CD4-positive, alpha-beta T cell (primary cell): Measurements from ENCODE around the gene TCF15. TPM values are rescaled to one million over a fixed set of nuclear protein-coding genes. Genes with fewer than 3 reads are reported as not detected.
"Not testable (repeated sequence)": the region's sequence is repeated elsewhere in the genome, so short reads cannot be mapped to it uniquely, and the experiment has no call there.

Experiments used
- ATAC-seq: fragments of 200-7000 bp; cut with Tn5 transposase; one replicate; pipeline ENCODE4 v1.10.0; 2022; ENCODE audit warnings: mild to moderate bottlenecking; ENCODE audit not compliant: poor library complexity
- CTCF ChIA-PET: fragments of 350-600 bp; sonication (Branson Sonifier 250); formaldehyde crosslinking; loops from one replicate; lab custom pipeline; 2021; ENCODE audit warnings: antibody characterized with exemption, inconsistent platforms; lab: Charles Lee
- POLR2A ChIA-PET: fragments of 350-600 bp; sonication (Branson Sonifier 250); formaldehyde crosslinking; loops from one replicate; lab custom pipeline; 2021; ENCODE audit warnings: antibody characterized with exemption, inconsistent platforms; lab: Charles Lee
- DNase-seq, 14 experiments: peaks; one replicate each; pipeline ENCODE4 v3.0.0-alpha.2; 2013 to 2020; ENCODE audit warnings: mixed read lengths in 2 of 14
- H3K27ac ChIP-seq, 2 donors: one replicate each; pipeline versions ENCODE4 v1.5.1 to v1.7.0; 2013; ENCODE audit warnings: low read length in 2 of 2, low read depth in 1 of 2, mild to moderate bottlenecking in 1 of 2
- H3K27me3 ChIP-seq, 2 experiments: 1 replicate in 1 of 2; 2 replicates in 1 of 2; pipeline versions ENCODE4 v1.6.1 to v1.7.0; 2013; ENCODE audit warnings: low read length in 2 of 2, control low read depth in 1 of 2, mild to moderate bottlenecking in 1 of 2, moderate library complexity in 1 of 2; ENCODE audit not compliant: insufficient read depth in 2 of 2, control insufficient read depth in 1 of 2
- H3K36me3 ChIP-seq: one replicate; pipeline ENCODE4 v1.6.1; 2013; ENCODE audit warnings: low read length, control low read depth; ENCODE audit not compliant: insufficient read depth
- H3K4me1 ChIP-seq: one replicate; pipeline ENCODE4 v1.6.1; 2013; ENCODE audit warnings: low read length, control low read depth; ENCODE audit not compliant: insufficient read depth
- H3K4me3 ChIP-seq: one replicate; pipeline ENCODE4 v1.5.1; 2013; ENCODE audit warnings: mild to moderate bottlenecking, low read length, moderate library complexity
- H3K9me3 ChIP-seq, 2 experiments: 1 replicate in 1 of 2; 2 replicates in 1 of 2; pipeline versions ENCODE4 v1.6.1 to v1.7.0; 2013; ENCODE audit warnings: low read length in 2 of 2, mild to moderate bottlenecking in 2 of 2, control low read depth in 1 of 2, moderate library complexity in 1 of 2; ENCODE audit not compliant: control insufficient read depth in 1 of 2, insufficient read depth in 1 of 2
- H3K27ac Mint-ChIP-seq: one replicate; pipeline ENCODE4 v1.8.0; 2020; ENCODE audit warnings: mixed read lengths
- H3K27me3 Mint-ChIP-seq: one replicate; pipeline ENCODE4 v1.8.0; 2021; ENCODE audit warnings: mixed read lengths
- H3K36me3 Mint-ChIP-seq: one replicate; pipeline ENCODE4 v1.8.0; 2021; ENCODE audit warnings: low read depth, mixed read lengths
- H3K4me1 Mint-ChIP-seq: one replicate; pipeline ENCODE4 v1.8.0; 2021; ENCODE audit warnings: low read depth, mixed read lengths
- H3K4me3 Mint-ChIP-seq: one replicate; pipeline ENCODE4 v1.8.0; 2020; ENCODE audit warnings: mild to moderate bottlenecking, mixed read lengths
- H3K9me3 Mint-ChIP-seq: one replicate; pipeline ENCODE4 v1.8.0; 2020; ENCODE audit warnings: mixed read lengths
- CTCF ChIP-seq: fragments of 200-600 bp; IDR thresholded peaks from one replicate; pipeline ENCODE4 v1.8.0; 2022; ENCODE audit warnings: antibody characterized with exemption, mild to moderate bottlenecking
- intact Hi-C, 2 experiments: fragments of 100-400 bp; cut with DNase I in 1 of 2; cut with micrococcal nuclease in 1 of 2; formaldehyde crosslinking; loops; one replicate each; pipeline versions ENCODE4 v1.15.1 to v1.9.0; 2023 to 2025; cut with DNase I, micrococcal nuclease
- total RNA-seq, 174 experiments: library from RNA in 2 of 174; stranded (reverse) in 2 of 174; gene quantifications; one replicate each; pipeline ENCODE4 v1.2.3 and lab custom pipeline; 2021 to 2026

The TCF15 gene
- total RNA-seq, 2 experiments from 2014 or later: not detected

GRCh38 chr20:584161-584970, 25.7 kb downstream of the TCF15 start:
- peaks cover 25% of the 10 kb centered on the region for H3K27me3 Mint-ChIP-seq
- ATAC-seq (peak; percentile 44), DNase-seq (no peak)
- no peak overlapping the region for H3K4me3 Mint-ChIP-seq
- no peaks in the 10 kb centered on the region for H3K9me3 ChIP-seq
- ChIA-PET CTCF (no interaction called here), POLR2A (no interaction called here)
- H3K36me3 ChIP-seq: no peaks in the 10 kb centered on the region
- no peaks in the 10 kb centered on the region for H3K4me1 ChIP-seq
- no peak overlapping the region for H3K4me3 ChIP-seq
- H3K27ac ChIP-seq: no peak overlapping the region
- intact Hi-C loops: no loop called here
- no peaks in the 10 kb centered on the region for H3K9me3 Mint-ChIP-seq
- peaks cover 15 to 21% of the 10 kb centered on the region in 2 experiments for H3K27me3 ChIP-seq
- no peak overlapping the region for H3K27ac Mint-ChIP-seq
- TF ChIP-seq CTCF: no peak
- H3K4me1 Mint-ChIP-seq: no peaks in the 10 kb centered on the region
- no peaks in the 10 kb centered on the region for H3K36me3 Mint-ChIP-seq

DNA sequence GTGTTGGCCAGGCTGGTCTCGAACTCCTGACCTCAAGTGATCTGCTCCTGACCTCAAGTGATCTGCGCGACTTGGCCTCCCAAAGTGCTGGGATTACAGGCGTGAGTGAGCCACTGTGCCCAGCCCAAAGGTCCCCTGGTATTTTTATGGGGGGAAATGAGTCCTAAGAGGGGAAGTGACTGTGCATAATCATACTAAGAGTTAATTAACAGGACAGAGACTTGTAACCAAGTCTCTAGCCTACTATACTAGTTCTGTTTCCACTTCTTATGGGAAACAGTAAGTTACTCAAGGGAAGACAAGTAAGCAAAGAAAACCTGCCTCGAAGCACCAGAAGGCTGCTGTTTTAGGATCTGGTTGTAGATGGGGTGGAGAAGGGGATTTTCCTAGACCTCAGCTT, 27.9 kb downstream of the TCF15 start:
- H3K4me1 ChIP-seq: no peaks in the 10 kb centered on the region
- intact Hi-C loops: no loop called here
- Mint-ChIP-seq H3K4me1 (no peaks in the 10 kb centered on the region), H3K27ac (no peak overlapping the region), H3K27me3 (peaks cover 25% of the 10 kb centered on the region), H3K36me3 (no peaks in the 10 kb centered on the region), H3K4me3 (no peak overlapping the region), H3K9me3 (no peaks in the 10 kb centered on the region)
- no peaks in the 10 kb centered on the region for H3K36me3 ChIP-seq
- CTCF ChIA-PET: no interaction called here
- POLR2A ChIA-PET: no interaction called here
- no peak overlapping the region for H3K27ac ChIP-seq
- no peaks in the 10 kb centered on the region for H3K9me3 ChIP-seq
- peaks cover 15 to 21% of the 10 kb centered on the region in 2 experiments for H3K27me3 ChIP-seq
- DNase-seq: no peak
- no peak for ATAC-seq
- no peak overlapping the region for H3K4me3 ChIP-seq
- no peak for TF ChIP-seq CTCF

GRCh38 chr20:578940-579690, 31.0 kb downstream of the TCF15 start:
- CTCF ChIA-PET, H3K27ac Mint-ChIP-seq, POLR2A ChIA-PET, H3K4me1 Mint-ChIP-seq, H3K4me3 ChIP-seq, H3K9me3 ChIP-seq, H3K4me1 ChIP-seq, H3K4me3 Mint-ChIP-seq, DNase-seq, H3K27ac ChIP-seq, intact Hi-C loops, H3K36me3 ChIP-seq, H3K36me3 Mint-ChIP-seq, ATAC-seq, H3K9me3 Mint-ChIP-seq: not testable (repeated sequence)
- H3K27me3 ChIP-seq: peaks cover 8 to 32% of the 10 kb centered on the region in 2 experiments
- peaks cover 24% of the 10 kb centered on the region for H3K27me3 Mint-ChIP-seq
